Endothelial cell of umbilical vein (primary cell): Measurements from ENCODE around the gene SPCS1. TPM values are rescaled to one million over a fixed set of nuclear protein-coding genes. Genes with fewer than 3 reads are reported as not detected.
"Not testable (repeated sequence)": the region's sequence is repeated elsewhere in the genome, so short reads cannot be mapped to it uniquely, and the experiment has no call there.

Source experiments
- BruUV-seq: library from RNA; stranded (reverse); fragments of 400-500 nt; replicated peaks from 2 replicates; lab custom pipeline; 2021; lab: Mats Ljungman, UMichigan
- CTCF ChIA-PET: fragments of 300-600, 350-600 bp; sonication (Branson Sonifier 250); formaldehyde crosslinking; loops from one replicate; lab custom pipeline; 2021; ENCODE audit warnings: antibody characterized with exemption, inconsistent platforms; lab: Charles Lee
- POLR2A ChIA-PET: fragments of 300-600, 350-600 bp; sonication (Branson Sonifier 250); formaldehyde crosslinking; loops from one replicate; lab custom pipeline; 2021; ENCODE audit warnings: antibody characterized with exemption, inconsistent platforms; lab: Charles Lee
- DNase-seq: peaks from one replicate; pipeline ENCODE4 v3.0.0-alpha.2; 2011; ENCODE audit warnings: low read depth, low spot score
- FAIRE-seq: peaks from 2 replicates; lab custom pipeline; 2011; peaks lifted over from hg19 to GRCh38; lab: Jason Lieb, UNC
- H2AFZ ChIP-seq: 2 replicates; pipeline ENCODE4 v1.6.0; 2012; ENCODE audit warnings: low read depth, low read length, control low read depth, inconsistent platforms
- H3K27ac ChIP-seq: 2 replicates; pipeline ENCODE4 v1.5.1; 2011; ENCODE audit warnings: low read depth, mild to moderate bottlenecking, control low read depth, low read length, moderate library complexity; ENCODE audit not compliant: insufficient read depth
- H3K27me3 ChIP-seq, 2 experiments: 2 replicates each; pipeline versions ENCODE4 v1.6.0 to v1.6.1; 2011; ENCODE audit warnings: low read length in 2 of 2, mixed read lengths in 1 of 2; ENCODE audit not compliant: control insufficient read depth in 2 of 2, insufficient read depth in 2 of 2
- H3K36me3 ChIP-seq, 2 experiments: 2 replicates in 1 of 2; 3 replicates in 1 of 2; pipeline ENCODE4 v1.5.1; 2011; ENCODE audit warnings: low read length in 2 of 2, mild to moderate bottlenecking in 1 of 2, moderate library complexity in 1 of 2; ENCODE audit not compliant: control insufficient read depth in 2 of 2, insufficient read depth in 2 of 2; ENCODE audit errors: extremely low read depth in 1 of 2
- H3K4me1 ChIP-seq: 3 replicates; pipeline ENCODE4 v1.5.1; 2011; ENCODE audit warnings: mild to moderate bottlenecking, low read length; ENCODE audit not compliant: control insufficient read depth, insufficient read depth; ENCODE audit errors: extremely low read depth
- H3K4me2 ChIP-seq: 2 replicates; pipeline ENCODE4 v1.6.1; 2011; ENCODE audit warnings: low read length, control low read depth, mixed read lengths; ENCODE audit not compliant: insufficient read depth
- H3K4me3 ChIP-seq, 3 experiments: fragments of 200-600 bp in 1 of 3; sonication (generic), shearing (Covaris generic) in 1 of 3; replicated peaks in 1 of 3; 2 replicates each; pipeline ENCODE4 v1.5.1; 2011 to 2016; ENCODE audit warnings: control low read depth in 3 of 3, low read length in 3 of 3, mild to moderate bottlenecking in 2 of 3, inconsistent platforms in 1 of 3, low read depth in 1 of 3, moderate library complexity in 1 of 3; ENCODE audit not compliant: insufficient read depth in 1 of 3
- H3K79me2 ChIP-seq: 2 replicates; pipeline ENCODE4 v1.6.0; 2012; ENCODE audit warnings: low read length, inconsistent platforms; ENCODE audit not compliant: control insufficient read depth, insufficient read depth
- H3K9ac ChIP-seq: replicated peaks from 2 replicates; pipeline ENCODE3; 2011; ENCODE audit warnings: low read length, control low read depth; ENCODE audit not compliant: insufficient read depth; ENCODE audit errors: extremely low read depth
- H3K9me1 ChIP-seq: replicated peaks from 3 replicates; pipeline ENCODE4 v1.6.0; 2011; ENCODE audit warnings: mild to moderate bottlenecking, low read length; ENCODE audit not compliant: control insufficient read depth, insufficient read depth; ENCODE audit errors: extremely low read depth
- H3K9me3 ChIP-seq: replicated peaks from 2 replicates; pipeline ENCODE4 v1.5.1; 2012; ENCODE audit warnings: low read length, inconsistent platforms; ENCODE audit not compliant: control insufficient read depth, insufficient read depth
- H4K20me1 ChIP-seq: replicated peaks from 2 replicates; pipeline ENCODE3; 2011; ENCODE audit warnings: mild to moderate bottlenecking, low read length; ENCODE audit not compliant: control insufficient read depth, insufficient read depth; ENCODE audit errors: extremely low read depth
- CTCF ChIP-seq, 2 donors: IDR thresholded peaks; 1 replicate in 1 of 2; 2 replicates in 1 of 2; pipeline ENCODE4 v1.5.1; 2011; ENCODE audit warnings: low read length in 2 of 2, mild to moderate bottlenecking in 2 of 2, moderate library complexity in 2 of 2, control low read depth in 1 of 2, inconsistent platforms in 1 of 2, low read depth in 1 of 2; ENCODE audit not compliant: insufficient read depth in 1 of 2; ENCODE audit errors: extremely low read depth in 1 of 2
- EZH2 ChIP-seq: IDR thresholded peaks from 2 replicates; pipeline ENCODE4 v1.6.1; 2012; ENCODE audit warnings: borderline replicate concordance, low read depth, mild to moderate bottlenecking, moderate library complexity, low read length, inconsistent platforms; ENCODE audit not compliant: severe bottlenecking
- FOS ChIP-seq: IDR thresholded peaks from 2 replicates; pipeline ENCODE4 v1.6.1; 2011; ENCODE audit warnings: mild to moderate bottlenecking, low read length, moderate library complexity, borderline replicate concordance; ENCODE audit not compliant: insufficient read depth
- GATA2 ChIP-seq: IDR thresholded peaks from 2 replicates; pipeline ENCODE4 v1.7.0; 2011; ENCODE audit warnings: low read depth, mild to moderate bottlenecking, moderate library complexity, mixed read lengths, low read length; ENCODE audit not compliant: insufficient read length, insufficient read depth
- JUN ChIP-seq: IDR thresholded peaks from 2 replicates; pipeline ENCODE4 v1.6.1; 2011; ENCODE audit warnings: borderline replicate concordance, low read depth; ENCODE audit not compliant: insufficient read length, insufficient read depth
- MAX ChIP-seq: IDR thresholded peaks from 2 replicates; pipeline ENCODE4 v1.6.1; 2011; ENCODE audit not compliant: insufficient read depth, insufficient read length
- MYC ChIP-seq: IDR thresholded peaks from one replicate; pipeline ENCODE4 v1.6.1; 2011; ENCODE audit warnings: mild to moderate bottlenecking, low read depth, low read length
- POLR2A ChIP-seq: IDR thresholded peaks from 2 replicates; pipeline ENCODE4 v1.6.1; 2012; ENCODE audit warnings: low read depth, mild to moderate bottlenecking, control low read depth, low read length
- POLR2AphosphoS5 ChIP-seq: IDR thresholded peaks from 2 replicates; pipeline ENCODE4 v1.6.1; 2012; ENCODE audit warnings: low read depth, mild to moderate bottlenecking, control low read depth, low read length, moderate library complexity; ENCODE audit not compliant: insufficient read depth
- dilution Hi-C: fragments of 300-500 bp; cut with MboI; formaldehyde crosslinking; loops from one replicate; pipeline ENCODE4 v1.15.0; 2019; ENCODE audit warnings: low sequenced_read_pairs; ENCODE audit not compliant: extremely low pct_ligation_motif_present
- intact Hi-C: fragments of 100-400 bp; cut with micrococcal nuclease; formaldehyde crosslinking; loops from one replicate; pipeline ENCODE4 v1.10.0; 2022
- polyA plus RNA-seq, 4 experiments: library from polyadenylated mRNA; depleted of rRNA in 3 of 4; stranded (reverse) in 3 of 4; unstranded in 1 of 4; fragments of >200 nt; gene quantifications; 2 replicates each; pipeline versions ENCODE4 v1.2.1 to v1.2.3, GENCODE V29; 2011 to 2012; ENCODE audit warnings: missing spikeins in 1 of 4
- total RNA-seq: library from RNA; stranded (reverse); gene quantifications from 2 replicates; pipeline ENCODE4 v1.2.3, GENCODE V29; 2021

The SPCS1 gene
- total and polyA plus RNA-seq, 2 donors (not counting 3 experiments of a cell fraction or from before 2014, with no cell fraction given), result 100 to 240 TPM

GRCh38 chr3:52724511-52724910 is 18.6 kb downstream of the SPCS1 start:
- no peak overlapping the region for H3K4me2 ChIP-seq
- H3K4me3 ChIP-seq, result no peak overlapping the region
- H3K79me2 ChIP-seq, result no peaks in the 10 kb centered on the region
- H3K27me3 ChIP-seq, result no peaks in the 10 kb centered on the region
- POLR2A ChIA-PET, result no interaction called here
- H3K9ac ChIP-seq, result no peak overlapping the region
- FAIRE-seq, result no peak
- no peaks in the 10 kb centered on the region for H3K36me3 ChIP-seq
- no peaks in the 10 kb centered on the region for H3K9me3 ChIP-seq
- dilution Hi-C loops, result no loop called here
- no peak overlapping the region for H2AFZ ChIP-seq
- TF ChIP-seq JUN (no peak), POLR2AphosphoS5 (no peak), POLR2A (no peak), FOS (no peak), GATA2 (no peak), MAX (no peak), MYC (no peak), CTCF (IDR thresholded peaks at IDR 0.05; ENCODE audit: extremely low read depth in 1 of 2, insufficient read depth in 1 of 2, low read depth in 1 of 2, low read length in 2 of 2) (no peak), EZH2 (no peak)
- H3K27ac ChIP-seq, result no peak overlapping the region
- intact Hi-C loops, result no loop called here
- H4K20me1 ChIP-seq, result no peaks in the 10 kb centered on the region
- no peak for DNase-seq
- H3K4me1 ChIP-seq, result no peaks in the 10 kb centered on the region
- CTCF ChIA-PET, result no interaction called here
- BruUV-seq, result no TSS peak
- H3K9me1 ChIP-seq, result no peaks in the 10 kb centered on the region

DNA sequence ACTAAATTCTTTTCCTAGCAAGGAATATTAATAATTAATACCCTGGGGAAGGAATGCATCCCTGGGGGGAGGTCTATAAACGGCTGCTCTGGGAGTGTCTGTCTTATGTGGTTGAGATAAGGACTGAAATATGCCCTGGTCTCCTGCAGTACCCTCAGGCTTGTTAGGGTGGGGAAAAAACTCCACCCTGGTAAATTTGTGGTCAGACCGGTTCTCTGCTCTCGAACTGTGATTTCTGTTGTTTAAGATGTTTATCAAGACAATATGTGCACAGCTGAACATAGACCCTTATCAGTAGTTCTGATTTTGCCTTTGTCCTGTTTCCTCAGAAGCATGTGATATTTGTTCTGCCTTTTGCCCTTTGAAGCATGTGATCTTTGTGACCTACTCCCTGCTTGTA is 22.8 kb downstream of the SPCS1 start:
- H3K9me1 ChIP-seq, dilution Hi-C loops, H4K20me1 ChIP-seq, H3K27ac ChIP-seq, H2AFZ ChIP-seq, H3K36me3 ChIP-seq, H3K4me1 ChIP-seq, H3K79me2 ChIP-seq, BruUV-seq, H3K9ac ChIP-seq, H3K9me3 ChIP-seq, H3K27me3 ChIP-seq, FAIRE-seq, POLR2A ChIA-PET, CTCF ChIA-PET, H3K4me3 ChIP-seq, intact Hi-C loops, H3K4me2 ChIP-seq, DNase-seq: not testable (repeated sequence)
